ENCODE data around the gene COL5A3. TPM values are rescaled to one million over a fixed set of nuclear protein-coding genes. Genes with fewer than 3 reads are reported as not detected.
A peak's percentile ranks its signal among the peaks of the same experiment; 100 is the strongest.

The COL5A3 gene
- total RNA-seq, 2 experiments from 2014 or later, result 0.77 to 1.1 TPM

- CTCF ChIA-PET, result interaction anchor here (0.6 kb wide), 1 partner anchor 298 kb away, joined by 3 read pairs; no protein-coding TSS in a partner anchor
- no peak for ATAC-seq
- Mint-ChIP-seq H3K4me3 (peak overlapping the region; percentile 32), H3K36me3 (ENCODE audit: low read depth) (no peaks in the 10 kb centered on the region), H3K27me3 (peaks cover 20% of the 10 kb centered on the region), H3K4me1 (peaks cover 3% of the 10 kb centered on the region), H3K9me3 (ENCODE audit: low read depth) (no peaks in the 10 kb centered on the region), H3K27ac (no peak overlapping the region)
- no peak for DNase-seq
- POLR2A ChIA-PET, result no interaction called here
- intact Hi-C loops (cut with DNase I, micrococcal nuclease), result loop anchor here (5.0 kb wide), 2 partner anchors 65 to 1550 kb away; partner anchors contain the start of gene ANGPTL4 (in 1 of the 2)
Observed at GRCh38 chr19:9912551-9913236, 97.6 kb downstream of the COL5A3 start.

GRCh38 chr19:9911524-9912185 lies 98.6 kb downstream of the COL5A3 start:
- CTCF ChIA-PET, result interaction anchor here (0.6 to 1.0 kb wide), 2 partner anchors 66 to 324 kb away, joined by 3 read pairs; no protein-coding TSS in a partner anchor
- H3K27me3 Mint-ChIP-seq, result peaks cover 12% of the 10 kb centered on the region
- no peak overlapping the region for H3K27ac Mint-ChIP-seq
- POLR2A ChIA-PET, result no interaction called here
- peaks cover 3% of the 10 kb centered on the region for H3K4me1 Mint-ChIP-seq
- intact Hi-C loops (cut with DNase I, micrococcal nuclease), result loop anchor here (5.0 kb wide), 2 partner anchors 64 to 1549 kb away; partner anchors contain the start of gene ANGPTL4 (in 1 of the 2)
- DNase-seq (no peak), ATAC-seq (no peak)
- H3K9me3 Mint-ChIP-seq (ENCODE audit: low read depth), result no peaks in the 10 kb centered on the region
- H3K4me3 Mint-ChIP-seq, result no peak overlapping the region
- H3K36me3 Mint-ChIP-seq (ENCODE audit: low read depth), result no peaks in the 10 kb centered on the region

GRCh38 chr19:9910625-9911024 lies 99.7 kb downstream of the COL5A3 start:
- intact Hi-C loops (cut with DNase I, micrococcal nuclease), result loop anchor here (5.0 kb wide), 2 partner anchors 63 to 1548 kb away; partner anchors contain the start of gene ANGPTL4 (in 1 of the 2)
- ATAC-seq, result no peak
- no peak for DNase-seq
- Mint-ChIP-seq H3K27ac (no peak overlapping the region), H3K9me3 (ENCODE audit: low read depth) (no peaks in the 10 kb centered on the region), H3K4me1 (peaks cover 3% of the 10 kb centered on the region), H3K36me3 (ENCODE audit: low read depth) (no peaks in the 10 kb centered on the region), H3K4me3 (no peak overlapping the region), H3K27me3 (peaks cover 11% of the 10 kb centered on the region)
- ChIA-PET POLR2A (no interaction called here), CTCF (interaction anchor here (0.6 to 1.0 kb wide), 2 partner anchors 65 to 325 kb away, joined by 3 read pairs; no protein-coding TSS in a partner anchor)

Small RNA genes within 50 kb of the gene (microRNA-seq; reads per million reads assigned to microRNA genes)
- not detected for gene MIR5589 (ENCODE audit: borderline replicate concordance)

Other genes with a start within 250 kb of the COL5A3 start
- gene ZNF846, start 241.8 kb downstream of the COL5A3 start, total RNA-seq, result 1 to 10 TPM; 5.3 to 6.4 TPM
- 10 to 100 TPM; 19.9 to 22.5 TPM for gene FBXL12, start 191.4 kb downstream of the COL5A3 start, total RNA-seq
- 100 to 1,000 TPM; 214 to 327 TPM for gene UBL5, start 182.6 kb downstream of the COL5A3 start, total RNA-seq
- gene PIN1, start 175.2 kb downstream of the COL5A3 start, total RNA-seq, result 10 to 100 TPM; 70.4 to 74.2 TPM
- gene OLFM2, start 74.0 kb downstream of the COL5A3 start, total RNA-seq, result 1 to 10 TPM; 1.3 to 1.8 TPM
- gene RDH8, start 3.0 kb upstream of the COL5A3 start, total RNA-seq, result not detected
- 10 to 100 TPM; 49.8 to 62.6 TPM for gene SHFL, start 75.8 kb upstream of the COL5A3 start, total RNA-seq
- 10 to 100 TPM; 10.4 to 14.1 TPM for gene ANGPTL6, start 92.2 kb upstream of the COL5A3 start, total RNA-seq
- 100 to 1,000 TPM; 139 to 149 TPM for gene PPAN, start 95.9 kb upstream of the COL5A3 start, total RNA-seq
- gene P2RY11, start 101.2 kb upstream of the COL5A3 start, total RNA-seq, result 10 to 100 TPM; 46.4 to 52.1 TPM
- gene EIF3G, start 109.4 kb upstream of the COL5A3 start, total RNA-seq, result 100 to 1,000 TPM; 230 to 253 TPM
- gene DNMT1, start 184.4 kb upstream of the COL5A3 start, total RNA-seq, result 100 to 1,000 TPM; 374 to 385 TPM
- gene S1PR2, start 220.8 kb upstream of the COL5A3 start, total RNA-seq, result 1 to 10 TPM; 8.1 to 9.0 TPM
- gene MRPL4, start 241.7 kb upstream of the COL5A3 start, total RNA-seq, result 100 to 1,000 TPM; 130 to 140 TPM

All from activated CD4-positive, alpha-beta T cell treated with anti-CD3 and anti-CD28 coated beads for 36 hours (primary cell).